ENCODE data around the gene RFTN2. TPM values are rescaled to one million over a fixed set of nuclear protein-coding genes. Genes with fewer than 3 reads are reported as not detected.

The RFTN2 gene
- total RNA-seq, 2 donors from 2014 or later, result not detected

- Mint-ChIP-seq H3K4me1 (ENCODE audit: low read depth) (no peaks in the 10 kb centered on the region), H3K4me3 (no peak overlapping the region), H3K27ac (peak overlapping the region; percentile 63), H3K36me3 (ENCODE audit: insufficient read depth in 2 of 2) (peaks cover 0 to 15% of the 10 kb centered on the region in 2 donors), H3K9me3 (no peaks in the 10 kb centered on the region), H3K27me3 (ENCODE audit: low read depth) (no peaks in the 10 kb centered on the region)
- no peak for DNase-seq
- ATAC-seq (replicated peaks in 1 of 2), result no peak
These were observed 128.1 kb downstream of the RFTN2 start for GRCh38 chr2:197547163-197547900.

GRCh38 chr2:197543206-197543605 is 132.2 kb downstream of the RFTN2 start:
- H3K9me3 Mint-ChIP-seq, result no peaks in the 10 kb centered on the region
- H3K4me1 Mint-ChIP-seq (ENCODE audit: low read depth), result peaks cover 11% of the 10 kb centered on the region
- DNase-seq (no peak), ATAC-seq (replicated peaks in 1 of 2) (no peak)
- no peak overlapping the region for H3K4me3 Mint-ChIP-seq
- H3K27ac Mint-ChIP-seq, result no peak overlapping the region
- H3K36me3 Mint-ChIP-seq (ENCODE audit: insufficient read depth in 2 of 2), result peaks cover 3 to 26% of the 10 kb centered on the region in 2 donors
- H3K27me3 Mint-ChIP-seq (ENCODE audit: low read depth), result no peaks in the 10 kb centered on the region

GRCh38 chr2:197539734-197540133 is 135.7 kb downstream of the RFTN2 start:
- peaks cover 21% of the 10 kb centered on the region for H3K4me1 Mint-ChIP-seq (ENCODE audit: low read depth)
- no peak overlapping the region for H3K4me3 Mint-ChIP-seq
- no peaks in the 10 kb centered on the region for H3K27me3 Mint-ChIP-seq (ENCODE audit: low read depth)
- ATAC-seq (replicated peaks in 1 of 2) (no peak), DNase-seq (no peak)
- H3K27ac Mint-ChIP-seq, result peak overlapping the region; percentile 76
- H3K9me3 Mint-ChIP-seq, result no peaks in the 10 kb centered on the region
- peaks cover 7 to 44% of the 10 kb centered on the region in 2 donors for H3K36me3 Mint-ChIP-seq (ENCODE audit: insufficient read depth in 2 of 2)

- H3K9me3 Mint-ChIP-seq, result no peaks in the 10 kb centered on the region
- DNase-seq (no peak), ATAC-seq (replicated peaks in 1 of 2) (no peak)
- peaks cover 34% of the 10 kb centered on the region for H3K4me1 Mint-ChIP-seq (ENCODE audit: low read depth)
- H3K27ac Mint-ChIP-seq, result peak overlapping the region; percentile 24
- peaks cover 7 to 48% of the 10 kb centered on the region in 2 donors for H3K36me3 Mint-ChIP-seq (ENCODE audit: insufficient read depth in 2 of 2)
- no peak overlapping the region for H3K4me3 Mint-ChIP-seq
- no peaks in the 10 kb centered on the region for H3K27me3 Mint-ChIP-seq (ENCODE audit: low read depth)
These were observed 137.0 kb downstream of the RFTN2 start for GRCh38 chr2:197538412-197538811.

Other genes with a start within 250 kb of the RFTN2 start
- gene SF3B1, start 240.6 kb downstream of the RFTN2 start, total RNA-seq, result 100 to 1,000 TPM; 272 to 284 TPM
- gene COQ10B, start 222.0 kb downstream of the RFTN2 start, total RNA-seq, result 10 to 100 TPM; 24.0 to 25.6 TPM
- gene HSPD1, start 175.7 kb downstream of the RFTN2 start, total RNA-seq, result 100 to 1,000 TPM; 635 to 720 TPM
- gene HSPE1, start 175.2 kb downstream of the RFTN2 start, total RNA-seq, result 10 to 100 TPM; 64.9 to 75.0 TPM
- 10 to 100 TPM; 20.9 to 21.6 TPM for gene MOB4, start 159.5 kb downstream of the RFTN2 start, total RNA-seq
- gene MARS2, start 29.8 kb upstream of the RFTN2 start, total RNA-seq, result 10 to 100 TPM in 1 of 2 donors, 1 to 10 TPM in 1; 9.2 to 10.6 TPM
- under 1 TPM in 1 of 2 donors, not detected in 1; 0.10 TPM for gene BOLL, start 109.7 kb upstream of the RFTN2 start, total RNA-seq
- gene PLCL1, start 129.0 kb upstream of the RFTN2 start, total RNA-seq, result 1 to 10 TPM; 2.8 to 3.6 TPM